Measurements from ENCODE around the gene FBXL7.

DNA sequence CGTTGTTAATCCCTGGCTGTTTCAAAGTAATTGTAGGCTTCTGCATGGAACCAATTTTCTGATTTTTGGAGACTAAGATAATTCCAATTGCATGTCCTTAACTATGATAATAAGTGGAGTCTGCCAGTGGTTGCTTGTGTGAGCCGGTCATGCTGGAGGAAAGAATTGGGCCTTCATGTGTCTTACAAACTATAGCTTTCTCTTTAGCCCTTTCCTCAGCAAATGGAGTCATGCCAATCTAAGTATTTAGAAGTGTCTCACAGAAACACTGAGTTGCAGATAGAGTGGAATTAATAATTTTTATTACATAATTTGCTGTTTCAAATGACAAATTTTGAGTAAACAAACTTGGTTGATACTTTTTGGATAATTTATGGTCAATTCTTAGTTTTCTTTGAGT is 200.4 kb downstream of the FBXL7 start:
- TF ChIP-seq, protein P1, sequence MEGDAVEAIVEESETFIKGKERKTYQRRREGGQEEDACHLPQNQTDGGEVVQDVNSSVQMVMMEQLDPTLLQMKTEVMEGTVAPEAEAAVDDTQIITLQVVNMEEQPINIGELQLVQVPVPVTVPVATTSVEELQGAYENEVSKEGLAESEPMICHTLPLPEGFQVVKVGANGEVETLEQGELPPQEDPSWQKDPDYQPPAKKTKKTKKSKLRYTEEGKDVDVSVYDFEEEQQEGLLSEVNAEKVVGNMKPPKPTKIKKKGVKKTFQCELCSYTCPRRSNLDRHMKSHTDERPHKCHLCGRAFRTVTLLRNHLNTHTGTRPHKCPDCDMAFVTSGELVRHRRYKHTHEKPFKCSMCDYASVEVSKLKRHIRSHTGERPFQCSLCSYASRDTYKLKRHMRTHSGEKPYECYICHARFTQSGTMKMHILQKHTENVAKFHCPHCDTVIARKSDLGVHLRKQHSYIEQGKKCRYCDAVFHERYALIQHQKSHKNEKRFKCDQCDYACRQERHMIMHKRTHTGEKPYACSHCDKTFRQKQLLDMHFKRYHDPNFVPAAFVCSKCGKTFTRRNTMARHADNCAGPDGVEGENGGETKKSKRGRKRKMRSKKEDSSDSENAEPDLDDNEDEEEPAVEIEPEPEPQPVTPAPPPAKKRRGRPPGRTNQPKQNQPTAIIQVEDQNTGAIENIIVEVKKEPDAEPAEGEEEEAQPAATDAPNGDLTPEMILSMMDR (IDR thresholded peaks at IDR 0.05) = no peak
- no peak for TF ChIP-seq POLR2A (IDR thresholded peaks at IDR 0.05)

All from right lobe of liver (tissue), 4 donors.